Measurements from ENCODE around the gene PARVB. TPM values are rescaled to one million over a fixed set of nuclear protein-coding genes. Genes with fewer than 3 reads are reported as not detected.

Gene PARVB
- total and polyA plus RNA-seq, 10 of the 15 experiments (the other 5 are each of a cell fraction or from before 2014, with no cell fraction given): 5.2 to 264 (median 76.0) TPM

DNA sequence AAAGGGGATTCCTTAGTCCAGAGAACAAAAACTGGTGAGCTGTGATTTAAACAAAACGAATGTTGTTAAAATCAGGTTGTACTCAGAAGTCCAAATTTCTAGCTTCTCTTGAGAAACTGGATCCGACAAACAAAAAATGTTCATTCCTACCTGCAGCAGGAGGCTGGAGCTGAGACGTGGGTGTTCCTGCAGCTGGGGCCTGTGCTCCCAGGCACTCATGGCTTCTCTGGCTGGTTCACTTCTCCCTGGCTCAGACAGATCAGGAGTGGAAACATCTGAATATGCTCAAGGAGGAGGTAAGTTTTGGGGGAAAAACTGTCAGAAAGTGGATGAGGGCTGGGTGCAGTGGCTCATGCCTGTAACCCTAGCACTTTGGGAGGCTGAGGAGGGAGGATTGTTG lies 24.7 kb upstream of the PARVB start:
- no peaks in the 10 kb centered on the region for H3K9me3 ChIP-seq (replicated peaks; ENCODE audit: control insufficient read depth, insufficient read depth, low read length)
- no peaks in the 10 kb centered on the region for H3K27me3 ChIP-seq (replicated peaks in 1 of 2; ENCODE audit: control insufficient read depth in 2 of 2, insufficient read depth in 2 of 2, low read length in 1 of 2)
- no peak overlapping the region for H3K4me3 ChIP-seq
- ChIA-PET CTCF (interaction anchor here (0.6 to 11.6 kb wide), 6 partner anchors 9 to 311 kb away, joined by 3 to 499 read pairs (median 3); partner anchors contain the start of gene PARVG), POLR2A (interaction anchor here (1.4 kb wide), 1 partner anchor 69 kb away, joined by 4 read pairs; no protein-coding TSS in a partner anchor), SMC1A (ENCODE audit: uncharacterized antibody, unreplicated experiment) (no interaction called here), RAD21 (ENCODE audit: unreplicated experiment) (interaction anchor here (0.5 to 2.6 kb wide), 2 partner anchors 20 to 86 kb away, joined by 3 to 13 read pairs; no protein-coding TSS in a partner anchor)
- TF ChIP-seq, protein P1, sequence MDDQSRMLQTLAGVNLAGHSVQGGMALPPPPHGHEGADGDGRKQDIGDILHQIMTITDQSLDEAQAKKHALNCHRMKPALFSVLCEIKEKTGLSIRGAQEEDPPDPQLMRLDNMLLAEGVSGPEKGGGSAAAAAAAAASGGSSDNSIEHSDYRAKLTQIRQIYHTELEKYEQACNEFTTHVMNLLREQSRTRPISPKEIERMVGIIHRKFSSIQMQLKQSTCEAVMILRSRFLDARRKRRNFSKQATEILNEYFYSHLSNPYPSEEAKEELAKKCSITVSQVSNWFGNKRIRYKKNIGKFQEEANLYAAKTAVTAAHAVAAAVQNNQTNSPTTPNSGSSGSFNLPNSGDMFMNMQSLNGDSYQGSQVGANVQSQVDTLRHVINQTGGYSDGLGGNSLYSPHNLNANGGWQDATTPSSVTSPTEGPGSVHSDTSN (IDR thresholded peaks at IDR 0.05; ENCODE audit: insufficient replicate concordance, low read depth, low read length): no peak
- no peak for TF ChIP-seq KAT2A (conservative IDR thresholded peaks at IDR 0.05; ENCODE audit: control insufficient read depth, low read depth, low read length)
- no peak for TF ChIP-seq CHD1 (IDR thresholded peaks at IDR 0.05; ENCODE audit: low read depth, low read length)
- TF ChIP-seq, protein P2, sequence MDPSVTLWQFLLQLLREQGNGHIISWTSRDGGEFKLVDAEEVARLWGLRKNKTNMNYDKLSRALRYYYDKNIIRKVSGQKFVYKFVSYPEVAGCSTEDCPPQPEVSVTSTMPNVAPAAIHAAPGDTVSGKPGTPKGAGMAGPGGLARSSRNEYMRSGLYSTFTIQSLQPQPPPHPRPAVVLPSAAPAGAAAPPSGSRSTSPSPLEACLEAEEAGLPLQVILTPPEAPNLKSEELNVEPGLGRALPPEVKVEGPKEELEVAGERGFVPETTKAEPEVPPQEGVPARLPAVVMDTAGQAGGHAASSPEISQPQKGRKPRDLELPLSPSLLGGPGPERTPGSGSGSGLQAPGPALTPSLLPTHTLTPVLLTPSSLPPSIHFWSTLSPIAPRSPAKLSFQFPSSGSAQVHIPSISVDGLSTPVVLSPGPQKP (IDR thresholded peaks at IDR 0.05; ENCODE audit: low read depth, low read length): no peak
- no peak for TF ChIP-seq CHD4 (IDR thresholded peaks at IDR 0.05)
- TF ChIP-seq, protein P3, sequence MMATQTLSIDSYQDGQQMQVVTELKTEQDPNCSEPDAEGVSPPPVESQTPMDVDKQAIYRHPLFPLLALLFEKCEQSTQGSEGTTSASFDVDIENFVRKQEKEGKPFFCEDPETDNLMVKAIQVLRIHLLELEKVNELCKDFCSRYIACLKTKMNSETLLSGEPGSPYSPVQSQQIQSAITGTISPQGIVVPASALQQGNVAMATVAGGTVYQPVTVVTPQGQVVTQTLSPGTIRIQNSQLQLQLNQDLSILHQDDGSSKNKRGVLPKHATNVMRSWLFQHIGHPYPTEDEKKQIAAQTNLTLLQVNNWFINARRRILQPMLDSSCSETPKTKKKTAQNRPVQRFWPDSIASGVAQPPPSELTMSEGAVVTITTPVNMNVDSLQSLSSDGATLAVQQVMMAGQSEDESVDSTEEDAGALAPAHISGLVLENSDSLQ (IDR thresholded peaks at IDR 0.05): no peak
- no peak for TF ChIP-seq TCF12 (IDR thresholded peaks at IDR 0.05; ENCODE audit: low read depth, low read length)
- TF ChIP-seq IKZF2 (IDR thresholded peaks at IDR 0.05): no peak
- no peak for TF ChIP-seq SRF (IDR thresholded peaks at IDR 0.05; ENCODE audit: low read depth in 2 of 2, low read length in 2 of 2)
- TF ChIP-seq HCFC1 (IDR thresholded peaks at IDR 0.05; ENCODE audit: low read length): no peak
- TF ChIP-seq EZH2 (IDR thresholded peaks at IDR 0.05; ENCODE audit: borderline replicate concordance, control insufficient read depth, low read depth, low read length): no peak
- no peak for TF ChIP-seq NFXL1 (IDR thresholded peaks at IDR 0.05; ENCODE audit: borderline replicate concordance)
- no peak for TF ChIP-seq ETV6 (conservative IDR thresholded peaks at IDR 0.05 in 1 of 2, IDR thresholded peaks at IDR 0.05 in 1 of 2; ENCODE audit: borderline replicate concordance in 1 of 2, low read depth in 1 of 2)
- no peak for TF ChIP-seq ZNF384 (IDR thresholded peaks at IDR 0.05; ENCODE audit: borderline replicate concordance, low read depth, low read length)
- TF ChIP-seq PAX8 (IDR thresholded peaks at IDR 0.05): no peak
- TF ChIP-seq POLR2A (IDR thresholded peaks at IDR 0.05; ENCODE audit: low read depth, low read length): no peak
- TF ChIP-seq FOS (IDR thresholded peaks at IDR 0.05; ENCODE audit: borderline replicate concordance, extremely low read depth, insufficient read length): no peak
- intact Hi-C loops (cut with micrococcal nuclease; ENCODE audit: unreplicated experiment): no loop called here
- DNase-seq (ENCODE audit: low read depth, low spot score): no peak
- WGBS (ENCODE audit: insufficient coverage, insufficient replicate concordance, low lambda C conversion rate, missing lambda C conversion rate): 80% methylated on average over 3 of the region's 3 CpGs
- no peak overlapping the region for H3K27ac ChIP-seq (ENCODE audit: control insufficient read depth, insufficient read depth)
- in situ Hi-C loops (cut with MboI): loop anchor here (5.0 kb wide), 2 partner anchors 88 to 623 kb away; no protein-coding TSS in a partner anchor
- no peak for ATAC-seq
- H3K9ac ChIP-seq (ENCODE audit: control insufficient read depth, insufficient read depth, low read length): no peak overlapping the region
- H4K20me1 ChIP-seq (ENCODE audit: control insufficient read depth, insufficient read depth): no peaks in the 10 kb centered on the region
- H2AFZ ChIP-seq (ENCODE audit: control insufficient read depth, low read depth, low read length): no peak overlapping the region
- peaks cover 7 to 11% of the 10 kb centered on the region in 2 experiments; a peak in 3 of 4 replicates for H3K36me3 ChIP-seq (ENCODE audit: control insufficient read depth in 2 of 2, insufficient read depth in 2 of 2, low read length in 1 of 2)
- no peak overlapping the region for H3K4me2 ChIP-seq (ENCODE audit: control insufficient read depth, insufficient read depth)
- BruUV-seq (replicated peaks): no TSS peak
- H3K79me2 ChIP-seq (ENCODE audit: control insufficient read depth, insufficient read depth, low read length): peaks cover 4% of the 10 kb centered on the region
- no peak for FAIRE-seq
- H3K4me1 ChIP-seq (ENCODE audit: control insufficient read depth, insufficient read depth, low read length): peaks cover 15% of the 10 kb centered on the region

Measured in GM12878 (cell line).